NCI-H446 treated with DMSO at 0.1 percent for 48 hours (cell line): ENCODE measurements around the gene KRT27.
"Not testable (repeated sequence)": the region's sequence is repeated elsewhere in the genome, so short reads cannot be mapped to it uniquely, and the experiment has no call there.

ENCODE experiments used
- DNase-seq: peaks from one replicate; lab custom pipeline; 2025; lab: John Stamatoyannopoulos, UW

KRT27 gene

GRCh38 chr17:40755231-40755630 is 27.1 kb downstream of the KRT27 start, which contains the start of gene KRT25:
TSS of gene KRT25 (minus strand) at chr17:40755331. CDS start at chr17:40755271, 60 bp downstream.
- no peak for DNase-seq

- no peak for DNase-seq
Measured at GRCh38 chr17:40753804-40754203, 28.5 kb downstream of the KRT27 start.

DNA sequence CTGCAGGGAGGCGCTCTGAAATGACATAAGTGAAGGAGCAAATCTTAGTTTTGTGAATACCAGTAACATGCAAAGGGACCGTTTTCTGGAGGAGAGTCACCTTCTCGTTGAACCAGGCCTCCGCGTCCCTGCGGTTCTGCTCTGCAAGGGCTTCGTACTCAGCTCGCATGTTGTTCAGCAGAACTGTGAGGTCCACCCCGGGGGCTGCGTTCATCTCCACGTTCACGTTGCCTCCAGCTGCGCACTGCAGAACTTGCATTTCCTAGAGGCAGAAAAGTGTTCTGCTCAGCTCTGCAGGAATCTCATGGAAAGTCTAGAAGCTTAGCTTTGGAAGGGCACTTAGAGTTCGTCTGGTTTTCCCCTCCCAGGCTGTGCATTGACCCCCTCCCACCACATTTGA is 31.3 kb downstream of the KRT27 start:
- DNase-seq: no peak

GRCh38 chr17:40750391-40750790 is 32.0 kb downstream of the KRT27 start:
- DNase-seq: no peak

GRCh38 chr17:40748666-40749065 is 33.7 kb downstream of the KRT27 start:
- not testable (repeated sequence) for DNase-seq

- no peak for DNase-seq
Measured at GRCh38 chr17:40738553-40738952, 43.8 kb downstream of the KRT27 start.

GRCh38 chr17:40735016-40735415 is 47.3 kb downstream of the KRT27 start:
- no peak for DNase-seq

DNA sequence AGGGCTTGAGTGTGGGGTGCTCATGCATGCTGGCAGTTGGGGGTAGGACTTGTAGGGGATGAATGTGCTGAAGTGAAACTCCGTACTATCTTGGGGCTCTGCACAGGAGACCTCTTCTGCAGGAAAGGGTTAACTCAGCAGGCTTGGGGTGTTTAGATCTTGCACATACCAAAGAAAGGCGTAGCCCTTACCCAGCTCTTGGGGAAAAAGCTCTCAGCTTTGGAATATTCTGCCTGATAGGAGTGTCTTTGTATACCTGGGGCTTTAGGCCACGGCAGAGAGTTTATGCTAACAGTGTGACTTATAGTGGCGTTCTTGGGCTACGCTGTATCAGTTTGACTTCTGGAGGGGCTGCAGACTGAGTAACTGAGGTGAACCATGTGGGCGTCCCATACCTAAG is 48.3 kb downstream of the KRT27 start:
- DNase-seq: no peak

DNA sequence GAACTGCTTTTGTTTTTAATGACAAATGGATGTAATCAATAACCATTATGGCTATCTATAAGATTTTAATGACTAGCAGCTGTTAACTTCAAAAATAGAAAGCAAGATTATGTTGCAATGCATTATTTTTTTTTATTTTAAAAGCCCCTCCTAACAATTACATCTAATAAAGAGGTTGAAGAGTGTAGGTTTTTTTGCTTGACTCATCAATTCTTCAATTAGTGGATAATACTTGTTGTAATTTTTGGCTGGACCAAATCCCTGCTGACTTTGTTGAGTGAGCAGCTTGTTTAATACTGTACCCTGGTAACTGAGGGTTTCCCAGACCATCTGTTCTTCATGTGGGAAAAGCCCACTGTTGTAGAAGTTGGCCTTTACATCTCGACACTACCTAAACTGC is 51.4 kb downstream of the KRT27 start:
- no peak for DNase-seq

GRCh38 chr17:40727447-40728231 is 54.7 kb downstream of the KRT27 start:
- no peak for DNase-seq

DNA sequence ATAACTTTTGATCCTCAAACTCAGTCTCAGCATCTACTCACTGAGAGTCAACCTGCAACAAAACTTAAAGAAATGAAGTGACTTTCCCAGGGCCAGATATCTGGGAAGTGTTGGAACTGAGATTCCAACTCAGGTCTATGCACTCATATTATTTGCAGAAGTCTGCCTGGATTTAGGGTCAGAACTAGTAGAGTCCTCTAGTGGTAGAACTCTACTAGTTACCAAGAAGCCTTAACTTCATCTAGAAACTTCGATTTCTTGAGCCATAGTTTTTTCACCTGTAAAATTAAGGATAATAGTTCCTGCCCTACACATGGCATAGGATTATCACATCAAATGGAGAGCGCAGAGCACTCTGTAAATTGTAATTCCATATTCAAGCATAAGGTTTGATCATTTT is 55.4 kb downstream of the KRT27 start:
- DNase-seq: no peak
